ENCODE results near the gene CACTIN.
"Not testable (repeated sequence)": the region's sequence is repeated elsewhere in the genome, so short reads cannot be mapped to it uniquely, and the experiment has no call there.

CACTIN gene

GRCh38 chr19:3661284-3662238 is 35.0 kb upstream of the CACTIN start:
- DNase-seq: no peak

GRCh38 chr19:3660493-3661219 is 34.1 kb upstream of the CACTIN start:
- DNase-seq: no peak

- no peak for DNase-seq
Observed at GRCh38 chr19:3659746-3660112, 33.1 kb upstream of the CACTIN start.

- DNase-seq: no peak
Observed at GRCh38 chr19:3658870-3659745, 32.5 kb upstream of the CACTIN start.

GRCh38 chr19:3658004-3658869 is 31.6 kb upstream of the CACTIN start:
- no peak for DNase-seq

GRCh38 chr19:3657395-3657769 is 30.8 kb upstream of the CACTIN start:
- no peak for DNase-seq

- DNase-seq: no peak
Observed at GRCh38 chr19:3656747-3657394, 30.3 kb upstream of the CACTIN start.

- DNase-seq: no peak
Observed at GRCh38 chr19:3656073-3656746, 29.6 kb upstream of the CACTIN start.

GRCh38 chr19:3655402-3656072 is 28.9 kb upstream of the CACTIN start:
- no peak for DNase-seq

- DNase-seq: no peak
Observed at GRCh38 chr19:3653865-3654513, 27.4 kb upstream of the CACTIN start.

- DNase-seq: no peak
Observed at GRCh38 chr19:3653081-3653795, 26.6 kb upstream of the CACTIN start.

- DNase-seq: no peak
Observed at GRCh38 chr19:3652422-3652821, 25.8 kb upstream of the CACTIN start.

- no peak for DNase-seq
Observed at GRCh38 chr19:3651684-3652083, 25.1 kb upstream of the CACTIN start.

- no peak for DNase-seq
Observed at GRCh38 chr19:3649888-3650287, 23.3 kb upstream of the CACTIN start.

GRCh38 chr19:3648037-3648905 is 21.7 kb upstream of the CACTIN start:
- no peak for DNase-seq

- DNase-seq: not testable (repeated sequence)
Observed at GRCh38 chr19:3647102-3647501, 20.5 kb upstream of the CACTIN start.

GRCh38 chr19:3646336-3647092 is 19.9 kb upstream of the CACTIN start:
- no peak for DNase-seq

All from NCI-H1930 (cell line).